Stimulated activated CD8-positive, alpha-beta memory T cell treated with anti-CD3 and anti-CD28 coated beads, Interleukin-12 subunit alpha, Interleukin-12 subunit beta, amount 100 ng/mL, for 24 hours (primary cell): ENCODE results near the gene VAV2.

Source experiments
- DNase-seq: peaks from one replicate; pipeline ENCODE4 v3.0.0-alpha.2; 2020; ENCODE audit errors: extremely low read depth

Gene VAV2

DNA sequence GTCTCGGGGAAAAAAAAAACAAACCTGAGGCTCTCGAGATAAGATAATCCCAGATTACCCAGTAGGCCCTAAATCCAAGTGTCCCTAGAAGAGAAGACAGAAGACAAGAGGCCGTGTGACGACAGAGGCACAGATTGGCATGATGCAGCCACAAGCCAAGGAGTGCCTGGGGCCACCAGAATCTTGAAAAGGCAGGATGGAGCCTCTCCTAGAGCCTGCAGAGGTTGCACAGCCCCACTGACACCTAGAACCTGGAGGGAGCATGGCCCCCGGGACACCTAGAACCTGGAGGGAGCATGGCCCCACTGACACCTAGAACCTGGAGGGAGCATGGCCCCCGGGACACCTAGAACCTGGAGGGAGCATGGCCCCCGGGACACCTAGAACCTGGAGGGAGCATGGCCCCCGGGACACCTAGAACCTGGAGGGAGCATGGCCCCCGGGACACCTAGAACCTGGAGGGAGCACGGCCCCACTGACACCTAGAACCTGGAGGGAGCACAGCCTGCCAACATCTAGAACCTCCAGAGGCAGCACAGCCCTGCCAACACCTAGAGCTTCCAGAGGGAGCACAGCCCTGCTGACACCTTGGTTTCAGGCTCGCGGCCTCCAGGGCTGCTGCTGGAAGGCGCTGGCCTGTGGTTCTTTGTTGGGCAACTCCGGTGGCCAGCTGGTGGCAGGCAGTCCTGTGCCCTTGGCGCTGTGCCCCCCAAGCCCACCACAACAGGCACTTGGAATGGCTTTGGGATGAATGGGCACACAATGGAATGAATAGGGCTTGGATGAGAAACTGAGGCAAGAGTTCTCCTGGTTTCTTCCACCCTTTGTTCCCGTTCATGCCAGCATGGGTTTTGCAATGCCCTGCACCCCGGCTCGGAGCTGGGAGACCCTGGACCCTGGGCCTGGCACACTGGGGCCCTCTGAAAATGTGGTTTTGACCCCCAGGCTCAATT lies 39.2 kb downstream of the VAV2 start:
- no peak for DNase-seq

DNA sequence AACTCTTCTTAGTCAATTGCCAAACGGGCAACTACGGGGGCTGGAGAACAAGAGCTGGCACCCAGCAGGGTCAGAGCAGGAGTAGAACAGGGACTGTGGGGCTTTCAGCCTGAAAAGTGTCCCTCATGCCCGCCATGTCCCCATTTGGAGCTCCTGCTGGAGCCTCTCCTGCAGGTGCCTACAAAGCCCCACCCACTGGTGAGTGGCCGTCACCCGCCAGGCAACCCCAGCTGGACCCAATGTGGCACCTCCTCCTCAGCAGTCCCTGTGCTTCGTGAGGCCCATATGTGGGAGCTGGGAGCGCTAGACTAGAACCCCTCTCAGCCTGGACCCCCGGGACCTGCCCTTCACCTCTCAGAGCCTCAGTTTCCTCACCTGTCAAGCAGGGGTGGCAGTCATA lies 40.9 kb downstream of the VAV2 start:
- DNase-seq = no peak

- DNase-seq = no peak
Measured at GRCh38 chr9:133950629-133951111, 41.5 kb downstream of the VAV2 start.

DNA sequence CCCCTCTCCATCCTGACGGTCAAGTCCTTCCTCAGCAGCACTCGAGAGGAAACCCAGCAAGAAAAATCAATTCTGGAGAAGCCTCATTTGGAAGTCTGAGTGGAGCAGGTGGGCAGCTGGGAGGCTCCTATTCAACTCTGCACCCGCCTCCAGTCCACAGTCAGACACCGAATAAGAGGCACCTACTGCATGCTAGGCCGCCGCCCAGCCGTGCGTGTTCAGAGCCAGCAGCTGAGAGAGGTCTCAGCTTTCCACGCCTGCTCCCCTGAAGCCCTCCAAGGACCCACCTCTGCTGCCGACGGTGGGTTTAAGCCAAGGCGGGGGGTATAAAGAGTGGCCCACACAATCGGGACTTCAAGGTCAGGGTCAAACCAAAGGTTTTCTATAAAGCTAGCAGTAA lies 41.9 kb downstream of the VAV2 start:
- no peak for DNase-seq

DNA sequence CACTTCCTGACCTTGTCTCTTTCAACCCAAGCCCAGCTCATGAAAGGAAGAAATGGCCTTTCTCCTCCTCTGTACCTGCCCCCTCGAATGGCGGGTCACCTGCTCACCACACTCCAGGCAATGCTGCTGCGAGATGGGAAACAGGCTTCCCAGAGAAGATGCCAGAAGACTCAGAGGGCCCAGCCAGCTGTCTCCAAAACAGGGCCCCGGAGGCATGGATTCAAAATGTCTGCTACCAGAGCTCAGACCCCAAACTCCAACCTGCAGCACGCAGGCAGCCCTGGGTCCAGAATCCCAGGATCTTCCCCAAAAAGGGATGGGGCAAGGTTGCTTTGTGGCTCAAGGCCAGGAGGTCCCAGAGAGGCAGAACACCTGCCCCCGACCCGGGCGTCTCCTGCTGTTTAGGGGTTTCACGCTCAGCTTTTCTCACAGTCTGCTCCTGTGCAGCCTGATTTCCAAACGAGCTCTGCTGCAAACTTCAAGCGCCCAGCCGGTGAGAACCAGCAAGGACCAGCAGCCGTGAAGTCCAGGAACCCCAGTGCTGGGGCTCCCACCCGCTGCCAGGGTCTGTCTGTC lies 42.5 kb downstream of the VAV2 start:
- no peak for DNase-seq

DNA sequence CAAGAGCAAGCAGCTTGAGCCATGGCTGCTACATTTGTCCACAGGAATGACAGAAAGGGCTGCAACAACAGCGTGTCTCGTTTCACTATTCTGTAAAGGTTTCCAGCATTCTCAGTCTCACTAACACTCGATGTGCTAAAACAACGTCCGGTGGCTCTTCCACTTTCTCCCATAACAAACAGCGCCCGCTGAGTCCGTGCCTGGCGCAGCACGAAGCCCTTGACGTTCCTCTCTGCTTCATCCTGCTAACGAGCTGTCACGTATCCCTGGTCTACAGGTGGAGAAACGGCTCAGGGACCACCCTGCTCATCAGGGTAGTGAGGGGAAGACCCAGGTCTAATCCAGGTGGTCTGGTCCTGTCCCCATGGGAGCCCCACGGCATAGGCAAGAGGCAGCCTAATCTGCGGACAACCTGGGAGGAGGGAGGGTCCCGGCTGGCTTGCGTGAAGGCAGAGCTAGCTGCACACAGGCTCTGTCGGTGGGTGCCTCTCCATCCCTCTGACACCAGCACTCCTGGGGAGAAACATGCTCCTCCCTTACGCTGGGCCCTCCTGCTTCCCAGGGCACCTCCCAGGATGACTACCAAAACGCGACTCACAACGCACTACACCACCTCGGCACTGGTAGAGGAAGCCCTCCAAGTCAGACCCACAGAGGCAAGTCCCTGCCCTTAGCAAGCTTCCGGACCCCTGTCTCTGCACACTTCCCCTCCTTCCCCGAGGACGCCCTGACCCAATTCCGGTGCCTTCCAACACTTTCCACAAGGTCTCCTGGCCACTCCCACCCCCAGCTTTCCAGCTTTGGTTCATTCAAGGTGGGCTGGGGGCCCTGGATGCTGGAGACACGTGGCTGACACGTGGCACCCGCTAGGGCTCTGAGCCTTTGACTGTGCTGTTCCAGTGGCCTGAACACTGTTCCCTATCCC lies 43.3 kb downstream of the VAV2 start:
- no peak for DNase-seq

DNA sequence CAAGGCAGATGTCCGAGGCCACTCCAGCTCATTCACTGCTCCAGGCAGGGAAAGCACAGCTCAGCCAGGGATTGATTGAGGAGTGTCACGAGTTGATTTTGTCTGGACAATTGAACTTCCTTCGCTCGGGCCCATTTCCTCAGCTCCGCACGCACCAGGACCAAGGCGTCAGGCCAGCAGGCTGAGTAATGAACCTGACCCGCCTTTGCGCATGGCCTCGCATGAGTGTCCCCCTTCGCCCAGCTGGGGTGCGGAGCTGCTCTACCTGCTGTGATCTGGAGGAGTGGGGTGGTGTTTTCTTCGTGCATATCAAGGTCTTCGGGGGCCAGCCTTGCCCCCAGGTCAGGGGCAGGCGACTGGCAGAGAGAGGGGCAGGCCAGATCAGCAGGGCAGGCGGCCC lies 44.0 kb downstream of the VAV2 start:
- DNase-seq = no peak

DNA sequence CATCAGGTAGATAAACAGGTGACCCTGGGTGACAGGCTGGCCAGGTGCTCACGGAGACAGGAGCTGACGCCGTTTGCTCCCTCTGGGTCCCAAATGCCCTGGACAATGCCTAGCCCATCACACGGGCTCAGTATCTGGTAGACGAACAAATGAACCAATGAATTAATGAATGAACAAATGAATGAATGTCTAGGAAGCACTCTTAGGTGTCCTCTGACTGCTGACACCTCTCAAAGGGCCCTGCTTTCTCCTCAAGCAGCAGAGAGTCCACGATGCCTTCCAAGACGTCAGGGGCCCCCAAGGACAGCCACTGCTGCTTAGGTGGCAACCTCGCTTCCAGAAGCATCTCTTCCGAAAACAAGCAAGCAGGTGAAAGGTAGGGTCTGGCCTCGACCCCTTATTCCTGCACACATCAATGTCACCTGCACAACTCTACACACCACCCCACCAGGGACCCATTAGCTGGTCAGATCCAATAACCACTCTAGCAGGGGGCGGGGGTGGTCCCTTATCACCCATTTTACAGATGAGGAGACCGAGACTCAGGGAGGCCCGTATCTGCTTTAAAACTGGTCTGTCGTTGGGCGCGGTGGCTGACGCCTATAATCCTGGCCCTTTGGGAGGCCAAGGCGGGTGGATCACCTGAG lies 45.2 kb downstream of the VAV2 start:
- DNase-seq = no peak

DNA sequence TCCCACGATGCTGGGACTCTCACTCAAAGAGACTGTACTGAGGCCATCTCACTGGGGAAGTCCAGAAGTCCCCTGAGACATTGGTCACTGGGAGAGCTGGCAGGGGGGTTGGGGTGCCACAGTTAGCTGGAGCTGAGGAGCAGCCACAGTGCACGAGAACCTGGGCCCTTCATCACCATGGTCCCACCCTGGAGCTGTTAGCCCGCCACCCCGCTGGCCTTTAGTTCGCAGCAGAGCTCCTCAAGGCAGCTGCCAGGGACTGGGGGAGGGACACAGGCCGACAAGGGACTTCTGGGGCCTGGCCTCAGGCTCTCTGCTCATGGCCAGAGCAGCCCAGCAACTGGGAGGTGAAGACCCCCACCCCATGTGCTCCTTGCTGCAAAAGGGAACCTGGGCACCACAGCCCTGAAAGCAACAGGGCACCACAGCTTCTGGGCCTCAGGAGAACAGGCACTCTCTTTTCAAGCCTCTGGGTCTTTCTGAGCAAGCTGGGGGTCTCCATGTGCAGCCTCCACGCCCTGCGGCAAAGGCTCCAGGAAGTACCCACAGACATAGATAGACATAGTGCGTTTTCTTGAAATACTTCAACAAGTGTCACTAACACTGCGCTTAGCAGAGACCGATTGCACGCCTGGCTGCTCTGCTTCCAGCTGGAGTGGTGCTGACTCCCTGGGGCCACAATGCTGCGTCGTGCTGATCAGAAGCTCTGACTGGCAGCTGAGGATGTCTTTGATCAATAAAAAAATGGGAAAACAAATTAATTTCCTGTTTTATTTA lies 46.0 kb downstream of the VAV2 start:
- DNase-seq = no peak

GRCh38 chr9:133945314-133945975 lies 46.7 kb downstream of the VAV2 start:
- no peak for DNase-seq

- DNase-seq = no peak
Measured at GRCh38 chr9:133944746-133945135, 47.4 kb downstream of the VAV2 start.

GRCh38 chr9:133943781-133944745 lies 48.1 kb downstream of the VAV2 start:
- no peak for DNase-seq

- DNase-seq = no peak
Measured at GRCh38 chr9:133943036-133943780, 48.9 kb downstream of the VAV2 start.

GRCh38 chr9:133942206-133942975 lies 49.7 kb downstream of the VAV2 start:
- DNase-seq = no peak

- no peak for DNase-seq
Measured at GRCh38 chr9:133939845-133940244, 52.3 kb downstream of the VAV2 start.

DNA sequence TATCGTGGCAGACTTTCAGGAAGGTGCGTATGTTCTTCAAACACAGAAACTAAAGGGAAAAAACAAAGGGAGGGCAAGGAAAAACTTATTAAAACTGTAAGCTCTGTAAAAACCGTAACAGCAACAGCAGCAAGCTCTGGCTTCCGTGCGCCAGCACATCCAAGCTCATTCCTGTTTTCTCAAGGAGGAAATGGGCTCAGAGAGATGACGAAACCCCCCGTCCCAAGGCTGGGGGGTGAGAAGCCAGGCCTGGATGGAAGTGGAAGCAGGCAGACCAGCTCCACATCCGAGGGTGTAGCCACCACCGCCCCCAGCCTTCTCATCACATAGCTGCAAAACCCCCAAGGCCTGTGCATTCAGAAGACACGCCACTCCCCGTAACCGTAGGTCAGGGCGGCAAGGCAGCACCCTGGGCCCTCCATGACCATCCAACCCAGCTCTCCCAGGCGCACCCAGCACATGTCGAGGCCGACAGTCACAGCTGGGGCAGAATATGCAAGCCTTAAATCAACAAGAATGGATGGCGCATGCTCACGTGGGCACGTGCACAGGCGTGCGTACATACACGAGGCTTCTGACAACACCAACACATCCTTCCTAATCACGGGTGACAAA lies 52.8 kb downstream of the VAV2 start:
- no peak for DNase-seq

DNA sequence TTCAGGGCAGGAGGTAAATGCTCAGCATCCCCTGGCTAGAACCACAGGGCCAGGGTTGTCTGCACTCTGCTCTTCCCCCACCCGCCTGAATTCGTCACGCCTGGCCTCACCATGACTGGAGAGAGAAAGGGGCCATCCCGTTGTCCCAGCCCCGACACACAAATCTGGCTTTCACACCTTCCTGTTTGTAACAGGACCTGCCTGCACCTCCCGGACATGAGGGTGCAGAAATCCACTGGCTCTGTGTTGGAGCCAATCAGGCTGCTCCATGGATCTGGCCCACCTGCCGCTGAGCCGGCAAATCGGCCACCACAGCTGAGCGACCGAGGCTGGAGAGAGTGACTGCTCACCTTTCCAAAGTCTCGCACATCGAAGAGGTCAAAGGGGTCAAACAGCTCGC lies 53.4 kb downstream of the VAV2 start:
- DNase-seq = no peak
